Keratinocyte (primary cell): ENCODE data around the gene USP20.

Source experiments
- CTCF ChIP-seq, 3 experiments: IDR thresholded peaks in 1 of 3; conservative IDR thresholded peaks in 1 of 3; optimal IDR thresholded peaks in 1 of 3; 2 replicates in 2 of 3; 3 replicates in 1 of 3; pipeline versions ENCODE3 to v1.5.1; 2011; ENCODE audit warnings: low read length in 3 of 3, mild to moderate bottlenecking in 3 of 3, moderate library complexity in 2 of 3, control low read depth in 1 of 3, inconsistent platforms in 1 of 3; ENCODE audit not compliant: insufficient read depth in 2 of 3; ENCODE audit errors: extremely low read depth in 1 of 3
- EZH2 ChIP-seq: IDR thresholded peaks from one replicate; pipeline ENCODE4 v1.6.1; 2012; ENCODE audit warnings: inconsistent platforms, mild to moderate bottlenecking, low read length, moderate library complexity

- TF ChIP-seq CTCF (optimal IDR thresholded peaks at IDR 0.05 in 1 of 3, IDR thresholded peaks at IDR 0.05 in 1 of 3, conservative IDR thresholded peaks at IDR 0.05 in 1 of 3; ENCODE audit: extremely low read depth in 1 of 3, insufficient read depth in 2 of 3, low read length in 3 of 3) (no peak), EZH2 (no peak)
Observed at GRCh38 chr9:129841071-129841470, 5.8 kb downstream of the USP20 start.
